ENCODE results near the gene CYP4F3. TPM values are rescaled to one million over a fixed set of nuclear protein-coding genes. Genes with fewer than 3 reads are reported as not detected.

Gene CYP4F3
- total and polyA plus RNA-seq, 2 of the 13 experiments (the other 11 are each of a cell fraction or from before 2014, with no cell fraction given): 17.8 to 22.8 TPM

- TF ChIP-seq, protein P1, sequence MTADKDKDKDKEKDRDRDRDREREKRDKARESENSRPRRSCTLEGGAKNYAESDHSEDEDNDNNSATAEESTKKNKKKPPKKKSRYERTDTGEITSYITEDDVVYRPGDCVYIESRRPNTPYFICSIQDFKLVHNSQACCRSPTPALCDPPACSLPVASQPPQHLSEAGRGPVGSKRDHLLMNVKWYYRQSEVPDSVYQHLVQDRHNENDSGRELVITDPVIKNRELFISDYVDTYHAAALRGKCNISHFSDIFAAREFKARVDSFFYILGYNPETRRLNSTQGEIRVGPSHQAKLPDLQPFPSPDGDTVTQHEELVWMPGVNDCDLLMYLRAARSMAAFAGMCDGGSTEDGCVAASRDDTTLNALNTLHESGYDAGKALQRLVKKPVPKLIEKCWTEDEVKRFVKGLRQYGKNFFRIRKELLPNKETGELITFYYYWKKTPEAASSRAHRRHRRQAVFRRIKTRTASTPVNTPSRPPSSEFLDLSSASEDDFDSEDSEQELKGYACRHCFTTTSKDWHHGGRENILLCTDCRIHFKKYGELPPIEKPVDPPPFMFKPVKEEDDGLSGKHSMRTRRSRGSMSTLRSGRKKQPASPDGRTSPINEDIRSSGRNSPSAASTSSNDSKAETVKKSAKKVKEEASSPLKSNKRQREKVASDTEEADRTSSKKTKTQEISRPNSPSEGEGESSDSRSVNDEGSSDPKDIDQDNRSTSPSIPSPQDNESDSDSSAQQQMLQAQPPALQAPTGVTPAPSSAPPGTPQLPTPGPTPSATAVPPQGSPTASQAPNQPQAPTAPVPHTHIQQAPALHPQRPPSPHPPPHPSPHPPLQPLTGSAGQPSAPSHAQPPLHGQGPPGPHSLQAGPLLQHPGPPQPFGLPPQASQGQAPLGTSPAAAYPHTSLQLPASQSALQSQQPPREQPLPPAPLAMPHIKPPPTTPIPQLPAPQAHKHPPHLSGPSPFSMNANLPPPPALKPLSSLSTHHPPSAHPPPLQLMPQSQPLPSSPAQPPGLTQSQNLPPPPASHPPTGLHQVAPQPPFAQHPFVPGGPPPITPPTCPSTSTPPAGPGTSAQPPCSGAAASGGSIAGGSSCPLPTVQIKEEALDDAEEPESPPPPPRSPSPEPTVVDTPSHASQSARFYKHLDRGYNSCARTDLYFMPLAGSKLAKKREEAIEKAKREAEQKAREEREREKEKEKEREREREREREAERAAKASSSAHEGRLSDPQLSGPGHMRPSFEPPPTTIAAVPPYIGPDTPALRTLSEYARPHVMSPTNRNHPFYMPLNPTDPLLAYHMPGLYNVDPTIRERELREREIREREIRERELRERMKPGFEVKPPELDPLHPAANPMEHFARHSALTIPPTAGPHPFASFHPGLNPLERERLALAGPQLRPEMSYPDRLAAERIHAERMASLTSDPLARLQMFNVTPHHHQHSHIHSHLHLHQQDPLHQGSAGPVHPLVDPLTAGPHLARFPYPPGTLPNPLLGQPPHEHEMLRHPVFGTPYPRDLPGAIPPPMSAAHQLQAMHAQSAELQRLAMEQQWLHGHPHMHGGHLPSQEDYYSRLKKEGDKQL (CRISPR knock-in tag; IDR thresholded peaks at IDR 0.05; ENCODE audit: low read depth): peak; percentile 30; the same call in 1 of the 2 replicates
- 0 out of 2 replicates have a peak, but pooled peaks have one; percentile 61 for TF ChIP-seq MEF2D (CRISPR knock-in tag; IDR thresholded peaks at IDR 0.05)
- peak; percentile 54; the same call in 1 of the 2 replicates for TF ChIP-seq ISL2 (CRISPR knock-in tag; IDR thresholded peaks at IDR 0.05)
- TF ChIP-seq, protein P2, sequence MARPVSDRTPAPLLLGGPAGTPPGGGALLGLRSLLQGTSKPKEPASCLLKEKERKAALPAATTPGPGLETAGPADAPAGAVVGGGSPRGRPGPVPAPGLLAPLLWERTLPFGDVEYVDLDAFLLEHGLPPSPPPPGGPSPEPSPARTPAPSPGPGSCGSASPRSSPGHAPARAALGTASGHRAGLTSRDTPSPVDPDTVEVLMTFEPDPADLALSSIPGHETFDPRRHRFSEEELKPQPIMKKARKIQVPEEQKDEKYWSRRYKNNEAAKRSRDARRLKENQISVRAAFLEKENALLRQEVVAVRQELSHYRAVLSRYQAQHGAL (CRISPR knock-in tag; IDR thresholded peaks at IDR 0.05; ENCODE audit: not compliant biosample characterization): no peak
- TF ChIP-seq, protein P3, sequence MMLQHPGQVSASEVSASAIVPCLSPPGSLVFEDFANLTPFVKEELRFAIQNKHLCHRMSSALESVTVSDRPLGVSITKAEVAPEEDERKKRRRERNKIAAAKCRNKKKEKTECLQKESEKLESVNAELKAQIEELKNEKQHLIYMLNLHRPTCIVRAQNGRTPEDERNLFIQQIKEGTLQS (CRISPR knock-in tag; IDR thresholded peaks at IDR 0.05): peak; percentile 87
- peak; percentile 54; the same call in 1 of the 2 replicates for TF ChIP-seq NR2F2 (IDR thresholded peaks at IDR 0.05; ENCODE audit: borderline replicate concordance, low read depth)
- peak; percentile 62 for TF ChIP-seq NCOA2 (CRISPR knock-in tag; IDR thresholded peaks at IDR 0.05)
- peak; percentile 17; the same call in 1 of the 2 replicates for TF ChIP-seq ZFX (CRISPR knock-in tag; IDR thresholded peaks at IDR 0.05; ENCODE audit: low read depth)
- peak; percentile 66 for TF ChIP-seq ZMYM2 (CRISPR knock-in tag; IDR thresholded peaks at IDR 0.05)
- 0 out of 2 replicates have a peak, but pooled peaks have one; percentile 19 for TF ChIP-seq TARDBP (CRISPR knock-in tag; IDR thresholded peaks at IDR 0.05)
- TF ChIP-seq KDM3A (CRISPR knock-in tag; IDR thresholded peaks at IDR 0.05; ENCODE audit: low read depth): 0 out of 2 replicates have a peak, but pooled peaks have one; percentile 31
- peak; percentile 36; the same call in 1 of the 2 replicates for TF ChIP-seq ZBTB20 (CRISPR knock-in tag; IDR thresholded peaks at IDR 0.05; ENCODE audit: borderline replicate concordance, low read depth)
- TF ChIP-seq GFI1 (CRISPR knock-in tag; IDR thresholded peaks at IDR 0.05; ENCODE audit: borderline replicate concordance): 0 out of 2 replicates have a peak, but pooled peaks have one; percentile 18
- TF ChIP-seq ATF7 (IDR thresholded peaks at IDR 0.05): peak; percentile 93
- peak; percentile 70; the same call in 1 of the 2 replicates for TF ChIP-seq ATF7 (CRISPR knock-in tag; IDR thresholded peaks at IDR 0.05)
- TF ChIP-seq ZNF598 (CRISPR knock-in tag; IDR thresholded peaks at IDR 0.05; ENCODE audit: borderline replicate concordance): no peak
- TF ChIP-seq CREB1 (IDR thresholded peaks at IDR 0.05): 0 out of 2 replicates have a peak, but pooled peaks have one; percentile 31
- TF ChIP-seq CREB1 (CRISPR knock-in tag; IDR thresholded peaks at IDR 0.05): peak; percentile 57; the same call in 1 of the 2 replicates
- peak; percentile 56 for TF ChIP-seq RARA (CRISPR knock-in tag; IDR thresholded peaks at IDR 0.05)
- TF ChIP-seq, protein P4, sequence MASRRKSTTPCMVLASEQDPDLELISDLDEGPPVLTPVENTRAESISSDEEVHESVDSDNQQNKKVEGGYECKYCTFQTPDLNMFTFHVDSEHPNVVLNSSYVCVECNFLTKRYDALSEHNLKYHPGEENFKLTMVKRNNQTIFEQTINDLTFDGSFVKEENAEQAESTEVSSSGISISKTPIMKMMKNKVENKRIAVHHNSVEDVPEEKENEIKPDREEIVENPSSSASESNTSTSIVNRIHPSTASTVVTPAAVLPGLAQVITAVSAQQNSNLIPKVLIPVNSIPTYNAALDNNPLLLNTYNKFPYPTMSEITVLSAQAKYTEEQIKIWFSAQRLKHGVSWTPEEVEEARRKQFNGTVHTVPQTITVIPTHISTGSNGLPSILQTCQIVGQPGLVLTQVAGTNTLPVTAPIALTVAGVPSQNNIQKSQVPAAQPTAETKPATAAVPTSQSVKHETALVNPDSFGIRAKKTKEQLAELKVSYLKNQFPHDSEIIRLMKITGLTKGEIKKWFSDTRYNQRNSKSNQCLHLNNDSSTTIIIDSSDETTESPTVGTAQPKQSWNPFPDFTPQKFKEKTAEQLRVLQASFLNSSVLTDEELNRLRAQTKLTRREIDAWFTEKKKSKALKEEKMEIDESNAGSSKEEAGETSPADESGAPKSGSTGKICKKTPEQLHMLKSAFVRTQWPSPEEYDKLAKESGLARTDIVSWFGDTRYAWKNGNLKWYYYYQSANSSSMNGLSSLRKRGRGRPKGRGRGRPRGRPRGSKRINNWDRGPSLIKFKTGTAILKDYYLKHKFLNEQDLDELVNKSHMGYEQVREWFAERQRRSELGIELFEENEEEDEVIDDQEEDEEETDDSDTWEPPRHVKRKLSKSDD (CRISPR knock-in tag; IDR thresholded peaks at IDR 0.05; ENCODE audit: low read depth): peak; percentile 25; the same call in 1 of the 2 replicates
Measured at GRCh38 chr19:15680478-15681322, 40.0 kb downstream of the CYP4F3 start (continued).

All from HepG2 (cell line).